ENCODE data around the gene DPT. TPM values are rescaled to one million over a fixed set of nuclear protein-coding genes. Genes with fewer than 3 reads are reported as not detected.

The DPT gene
- total and polyA plus RNA-seq, 9 donors, result 28.2 to 97.8 (median 43.0) TPM

Other genes starting within 250 kb of the DPT start
- gene XCL2, start 185.2 kb downstream of the DPT start, total RNA-seq, result 0.35 TPM
- gene XCL2, start 185.2 kb downstream of the DPT start, polyA plus RNA-seq (ENCODE audit: insufficient read depth in 1 of 8, insufficient read length in 8 of 8, low replicate concordance in 1 of 8), result under 1 TPM in 4 of 8 donors, not detected in 4; 0.26 to 0.69 (median 0.35) TPM
- gene XCL1, start 152.6 kb downstream of the DPT start, total RNA-seq, result 0.04 TPM
- under 1 TPM in 3 of 8 donors, not detected in 5; 0.15 to 0.19 (median 0.16) TPM for gene XCL1, start 152.6 kb downstream of the DPT start, polyA plus RNA-seq (ENCODE audit: insufficient read depth in 1 of 8, insufficient read length in 8 of 8, low replicate concordance in 1 of 8)